ENCODE measurements around the gene SPACA4.

- no peak for TF ChIP-seq TAF1 (IDR thresholded peaks at IDR 0.05; ENCODE audit: low read depth)
- TF ChIP-seq EP300 (IDR thresholded peaks at IDR 0.05; ENCODE audit: borderline replicate concordance): no peak
- TF ChIP-seq CREB1 (IDR thresholded peaks at IDR 0.05; ENCODE audit: low read depth): no peak
- no peak for TF ChIP-seq FOXM1 (IDR thresholded peaks at IDR 0.05; ENCODE audit: borderline replicate concordance, low read depth)
These were observed 3.1 kb upstream of the SPACA4 start for GRCh38 chr19:48603449-48603848.
